NT2/D1 (cell line): ENCODE data around the gene RAX.

Experiments used
- SUZ12 ChIP-seq: IDR thresholded peaks from 2 replicates; pipeline ENCODE4 v1.6.1; 2011; ENCODE audit not compliant: insufficient read length, insufficient read depth; ENCODE audit errors: extremely low read depth
- YY1 ChIP-seq: IDR thresholded peaks from 2 replicates; pipeline ENCODE4 v1.6.1; 2011; ENCODE audit not compliant: insufficient read length, insufficient read depth
- ZNF274 ChIP-seq: IDR thresholded peaks from 2 replicates; pipeline ENCODE4 v1.6.1; 2011; ENCODE audit warnings: mild to moderate bottlenecking, low read depth, low read length

- TF ChIP-seq YY1 (no peak), SUZ12 (no peak), ZNF274 (no peak)
These were observed 2.5 kb downstream of the RAX start for GRCh38 chr18:59270689-59271257.
